Vagina (tissue), 2 donors: ENCODE data around the gene BTN1A1.

Experiments used
- POLR2A ChIP-seq, 2 donors: fragments of 450-650 bp; IDR thresholded peaks; one replicate each; pipeline ENCODE4 v1.6.1; 2017; ENCODE audit warnings: antibody characterized with exemption in 2 of 2, mild to moderate bottlenecking in 2 of 2, moderate library complexity in 2 of 2
- POLR2AphosphoS5 ChIP-seq, 2 donors: sonication (generic); formaldehyde crosslinking; IDR thresholded peaks; one replicate each; pipeline ENCODE4 v1.9.0; 2017; ENCODE audit warnings: antibody characterized with exemption in 2 of 2, mild to moderate bottlenecking in 2 of 2, low read depth in 1 of 2; ENCODE audit not compliant: insufficient read depth in 1 of 2

GRCh38 chr6:26457264-26457805, 42.8 kb upstream of the BTN1A1 start:
- TF ChIP-seq POLR2A (IDR thresholded peaks at IDR 0.05): no peak
- TF ChIP-seq POLR2AphosphoS5 (IDR thresholded peaks at IDR 0.05; ENCODE audit: insufficient read depth in 1 of 2, low read depth in 1 of 2): no peak
